SU-DHL-6 (cell line): ENCODE measurements around the gene RASGRF2.

ENCODE experiments used
- H2AFZ ChIP-seq: fragments of 200-600 bp; sonication (generic); 2 replicates; pipeline ENCODE4 v1.6.1; 2014; ENCODE audit warnings: low read depth, mild to moderate bottlenecking, moderate library complexity, mixed read lengths, antibody characterized with exemption, low read length; ENCODE audit not compliant: severe bottlenecking
- H3F3A ChIP-seq: fragments of 200-600 bp; shearing (Covaris generic); 2 replicates; pipeline ENCODE4 v1.6.0; 2016; ENCODE audit warnings: antibody characterized with exemption, mild to moderate bottlenecking; ENCODE audit not compliant: insufficient read depth
- H3K27ac ChIP-seq: fragments of 200-600 bp; sonication (generic); 2 replicates; pipeline ENCODE4 v1.5.1; 2016; ENCODE audit warnings: low read depth, mild to moderate bottlenecking, low read length, moderate library complexity, mixed read lengths
- H3K27me3 ChIP-seq: fragments of 200-600 bp; sonication (generic), shearing (Covaris generic); 2 replicates; pipeline ENCODE4 v1.6.0; 2014; ENCODE audit warnings: mild to moderate bottlenecking, low read length
- H3K36me3 ChIP-seq: fragments of 200-600 bp; sonication (generic); 2 replicates; pipeline ENCODE4 v1.6.1; 2014; ENCODE audit warnings: mild to moderate bottlenecking, low read length, mixed read lengths
- H3K4me2 ChIP-seq: fragments of 300-600, 200-600 bp; shearing (Covaris generic), sonication (generic); 2 replicates; pipeline ENCODE4 v1.6.0; 2014; ENCODE audit warnings: low read length, low read depth, mild to moderate bottlenecking; ENCODE audit not compliant: poor library complexity, severe bottlenecking
- H3K4me3 ChIP-seq: fragments of 200-600 bp; sonication (generic); 2 replicates; pipeline ENCODE4 v1.5.1; 2014; ENCODE audit warnings: antibody characterized with exemption, low read length, mild to moderate bottlenecking, mixed read lengths; ENCODE audit not compliant: insufficient read depth, poor library complexity, severe bottlenecking
- H3K79me2 ChIP-seq: fragments of 200-600 bp; sonication (generic); 2 replicates; pipeline ENCODE4 v1.6.1; 2014; ENCODE audit warnings: mild to moderate bottlenecking, low read length, moderate library complexity; ENCODE audit not compliant: insufficient read depth
- H3K9ac ChIP-seq: fragments of 200-600 bp; sonication (generic); 2 replicates; pipeline ENCODE4 v1.7.0; 2014; ENCODE audit warnings: mild to moderate bottlenecking, low read length
- H3K9me2 ChIP-seq: fragments of 200-600 bp; sonication (generic); replicated peaks from 2 replicates; pipeline ENCODE4 v1.6.1; 2014; ENCODE audit warnings: low read length; ENCODE audit not compliant: insufficient read depth
- H3K9me3 ChIP-seq: fragments of 200-600 bp; sonication (generic); 2 replicates; pipeline ENCODE4 v1.6.1; 2014; ENCODE audit warnings: low read length, mixed read lengths; ENCODE audit not compliant: insufficient read depth
- H4K20me1 ChIP-seq: fragments of 200-600 bp; sonication (generic); 2 replicates; pipeline ENCODE4 v1.6.1; 2014; ENCODE audit warnings: low read depth, mild to moderate bottlenecking, antibody characterized with exemption, low read length, moderate library complexity, mixed read lengths
- EZH2phosphoT487 ChIP-seq: fragments of 200-600 bp; sonication (generic), shearing (Covaris generic); conservative IDR thresholded peaks from 2 replicates; pipeline ENCODE4 v1.6.1; 2018; ENCODE audit warnings: mild to moderate bottlenecking, antibody characterized with exemption, low read length, moderate library complexity, mixed read lengths
- TF ChIP-seq, protein P1 (sequence below): fragments of 200-600 bp; sonication (generic); IDR thresholded peaks from one replicate; pipeline ENCODE4 v1.5.1; 2017; ENCODE audit warnings: antibody characterized with exemption, mild to moderate bottlenecking, low read length, moderate library complexity; ENCODE audit not compliant: insufficient read depth, poor library complexity, severe bottlenecking

Gene RASGRF2

DNA sequence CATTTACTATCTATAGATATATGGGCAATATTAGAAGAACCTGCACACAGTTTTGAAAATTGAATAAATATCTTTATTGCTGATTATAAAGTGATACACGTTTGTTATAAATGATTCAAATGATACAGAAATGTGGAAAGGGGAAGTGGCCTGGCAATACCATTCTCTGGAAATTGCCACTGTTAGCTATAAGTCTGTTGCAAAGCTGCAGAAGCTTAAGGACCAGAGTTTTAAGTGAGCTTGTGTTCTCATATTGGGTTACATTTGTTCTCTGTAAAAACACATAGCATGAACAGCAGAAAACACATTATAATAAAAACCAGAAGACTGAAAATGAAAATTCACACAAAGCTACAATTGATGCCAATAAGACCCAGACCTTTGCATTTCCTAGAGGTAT lies 59.6 kb downstream of the RASGRF2 start:
- Histone ChIP-seq H3K9ac (no peak overlapping the region), H3K9me2 (no peaks in the 10 kb centered on the region), H3K36me3 (no peaks in the 10 kb centered on the region), H3K79me2 (no peaks in the 10 kb centered on the region), H2AFZ (no peak overlapping the region), H3K9me3 (no peaks in the 10 kb centered on the region), H3F3A (no peaks in the 10 kb centered on the region), H3K27ac (no peak overlapping the region), H3K4me3 (no peak overlapping the region), H4K20me1 (no peaks in the 10 kb centered on the region), H3K4me2 (no peak overlapping the region), H3K27me3 (no peaks in the 10 kb centered on the region)
- TF ChIP-seq, protein P1, sequence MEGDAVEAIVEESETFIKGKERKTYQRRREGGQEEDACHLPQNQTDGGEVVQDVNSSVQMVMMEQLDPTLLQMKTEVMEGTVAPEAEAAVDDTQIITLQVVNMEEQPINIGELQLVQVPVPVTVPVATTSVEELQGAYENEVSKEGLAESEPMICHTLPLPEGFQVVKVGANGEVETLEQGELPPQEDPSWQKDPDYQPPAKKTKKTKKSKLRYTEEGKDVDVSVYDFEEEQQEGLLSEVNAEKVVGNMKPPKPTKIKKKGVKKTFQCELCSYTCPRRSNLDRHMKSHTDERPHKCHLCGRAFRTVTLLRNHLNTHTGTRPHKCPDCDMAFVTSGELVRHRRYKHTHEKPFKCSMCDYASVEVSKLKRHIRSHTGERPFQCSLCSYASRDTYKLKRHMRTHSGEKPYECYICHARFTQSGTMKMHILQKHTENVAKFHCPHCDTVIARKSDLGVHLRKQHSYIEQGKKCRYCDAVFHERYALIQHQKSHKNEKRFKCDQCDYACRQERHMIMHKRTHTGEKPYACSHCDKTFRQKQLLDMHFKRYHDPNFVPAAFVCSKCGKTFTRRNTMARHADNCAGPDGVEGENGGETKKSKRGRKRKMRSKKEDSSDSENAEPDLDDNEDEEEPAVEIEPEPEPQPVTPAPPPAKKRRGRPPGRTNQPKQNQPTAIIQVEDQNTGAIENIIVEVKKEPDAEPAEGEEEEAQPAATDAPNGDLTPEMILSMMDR: no peak
- TF ChIP-seq EZH2phosphoT487: no peak

DNA sequence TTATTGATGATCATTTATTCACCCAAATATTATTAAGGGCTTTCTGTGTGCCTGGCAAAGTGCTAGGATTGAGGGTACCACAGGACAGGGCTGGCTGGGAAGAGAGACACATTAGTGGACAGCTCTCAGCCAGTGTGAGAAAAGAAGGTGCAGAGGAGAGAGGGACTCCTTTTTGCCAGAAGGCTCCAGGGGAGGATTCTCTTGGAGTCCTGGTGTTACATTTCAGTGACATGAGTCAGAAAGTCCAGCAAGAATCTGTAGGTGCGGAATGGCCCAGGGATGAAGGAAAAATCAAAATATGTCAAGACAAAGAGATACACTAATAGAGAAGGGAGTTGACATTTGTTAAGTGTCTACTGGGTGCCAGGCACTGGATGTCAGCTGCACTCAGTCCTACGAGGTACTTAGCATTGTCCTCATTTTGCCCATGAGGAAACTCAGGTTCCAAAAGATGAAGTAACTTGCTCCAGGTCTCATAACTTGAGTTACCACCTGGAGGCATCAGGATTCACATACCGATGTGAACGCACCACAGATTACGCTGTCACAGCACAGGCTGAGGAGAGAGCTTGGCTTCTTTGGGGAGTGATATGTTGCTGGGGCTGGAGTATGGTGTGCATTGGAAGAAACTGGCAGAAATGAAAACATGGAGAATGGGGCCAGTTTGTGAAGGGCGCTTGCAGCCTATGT lies 60.5 kb downstream of the RASGRF2 start:
- Histone ChIP-seq H3F3A (no peaks in the 10 kb centered on the region), H3K4me2 (no peak overlapping the region), H3K9me2 (no peaks in the 10 kb centered on the region), H4K20me1 (no peaks in the 10 kb centered on the region), H3K79me2 (no peaks in the 10 kb centered on the region), H3K27ac (no peak overlapping the region), H2AFZ (no peak overlapping the region), H3K9me3 (no peaks in the 10 kb centered on the region), H3K36me3 (no peaks in the 10 kb centered on the region), H3K27me3 (no peaks in the 10 kb centered on the region), H3K4me3 (no peak overlapping the region), H3K9ac (no peak overlapping the region)
- no peak for TF ChIP-seq EZH2phosphoT487
- TF ChIP-seq, protein P1: no peak

DNA sequence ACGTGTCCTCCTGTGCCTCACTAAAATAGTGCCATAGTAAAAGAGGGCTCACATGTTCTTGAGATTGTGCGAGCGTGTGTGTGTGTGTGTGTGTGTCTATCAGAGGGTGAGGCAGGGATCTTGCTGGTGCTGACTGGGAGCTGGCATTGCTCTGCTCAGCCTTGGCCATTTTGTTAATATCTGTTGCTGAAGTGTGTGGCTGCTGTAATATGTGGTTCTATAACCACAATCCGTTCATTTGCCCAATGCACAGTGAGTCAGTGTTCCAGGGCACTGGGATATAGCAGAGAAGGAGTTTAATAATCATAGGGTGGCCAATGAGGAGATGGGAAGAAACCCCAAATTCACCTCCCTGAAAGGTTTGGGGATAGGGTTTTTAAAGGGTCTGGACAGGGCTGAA lies 61.3 kb downstream of the RASGRF2 start:
- Histone ChIP-seq H3K27me3 (no peaks in the 10 kb centered on the region), H3K79me2 (no peaks in the 10 kb centered on the region), H3K9ac (no peak overlapping the region), H3K4me2 (no peak overlapping the region), H4K20me1 (no peaks in the 10 kb centered on the region), H3K9me3 (no peaks in the 10 kb centered on the region), H3K36me3 (no peaks in the 10 kb centered on the region), H2AFZ (no peak overlapping the region), H3K27ac (no peak overlapping the region), H3F3A (no peaks in the 10 kb centered on the region), H3K9me2 (no peaks in the 10 kb centered on the region), H3K4me3 (no peak overlapping the region)
- TF ChIP-seq EZH2phosphoT487: no peak
- TF ChIP-seq, protein P1: no peak
